ENCODE results near the gene TBC1D24.
"Not testable (repeated sequence)": the region's sequence is repeated elsewhere in the genome, so short reads cannot be mapped to it uniquely, and the experiment has no call there.

TBC1D24 gene

GRCh38 chr16:2469399-2470233 lies 5.3 kb upstream of the TBC1D24 start:
- no peak for DNase-seq

DNA sequence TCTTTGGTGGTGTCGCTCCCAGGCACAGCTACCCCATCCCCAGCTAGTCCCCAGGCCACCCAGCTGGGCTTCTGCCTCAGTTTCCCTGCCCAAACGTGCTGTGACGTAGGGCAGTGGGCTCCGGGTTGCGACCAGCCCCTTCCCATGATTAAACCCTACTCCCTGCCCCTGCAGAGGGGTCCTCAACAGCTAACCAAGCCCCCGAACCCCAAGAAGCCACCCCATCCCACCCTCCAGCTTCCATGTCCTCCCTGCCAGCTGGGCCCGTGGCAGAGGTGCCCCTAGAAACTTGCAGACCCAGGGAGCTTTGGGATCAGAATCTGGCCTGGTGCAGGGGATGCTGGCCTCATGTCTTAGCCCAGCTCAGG lies 4.7 kb upstream of the TBC1D24 start:
- no peak for DNase-seq

GRCh38 chr16:2470603-2471015 lies 4.3 kb upstream of the TBC1D24 start:
- no peak for DNase-seq

DNA sequence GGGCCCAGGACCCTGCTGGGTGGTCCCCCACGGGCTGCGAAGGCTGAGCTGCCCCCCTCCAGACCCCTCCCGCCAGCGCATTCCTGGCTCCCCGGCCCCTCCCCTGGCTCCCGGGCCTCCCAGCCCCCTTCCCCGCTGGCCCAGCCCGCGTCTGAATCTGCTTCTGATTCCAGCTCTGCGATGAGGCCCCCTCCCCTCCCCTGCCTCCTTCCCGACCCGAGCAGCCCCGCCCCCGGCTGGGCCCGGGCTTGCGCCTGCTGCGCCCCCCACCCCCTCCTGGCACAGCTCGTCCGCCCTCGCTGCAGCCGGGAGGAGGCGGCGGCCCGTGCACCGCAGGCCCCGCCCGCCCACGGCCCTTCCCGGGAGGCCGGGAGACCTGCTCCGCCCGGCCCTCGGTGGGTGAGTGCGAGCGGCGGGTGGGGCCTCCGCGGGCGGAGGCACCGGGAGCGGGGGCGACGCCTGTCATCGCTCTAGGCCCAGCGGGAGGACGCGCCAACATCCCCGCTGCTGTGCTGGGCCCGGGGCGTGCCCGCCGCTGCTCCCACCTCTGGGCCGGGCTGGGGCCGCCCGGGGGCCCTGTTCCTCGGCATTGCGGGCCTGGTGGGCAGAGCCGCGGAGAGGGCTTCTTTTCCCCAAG lies 3.8 kb upstream of the TBC1D24 start, which contains the start of gene NTN3:
TSS of gene NTN3 (plus strand) at position 282 of the 637 bp plus-strand sequence. CDS start 405 bp downstream, outside the sequence.
- no peak for DNase-seq

DNA sequence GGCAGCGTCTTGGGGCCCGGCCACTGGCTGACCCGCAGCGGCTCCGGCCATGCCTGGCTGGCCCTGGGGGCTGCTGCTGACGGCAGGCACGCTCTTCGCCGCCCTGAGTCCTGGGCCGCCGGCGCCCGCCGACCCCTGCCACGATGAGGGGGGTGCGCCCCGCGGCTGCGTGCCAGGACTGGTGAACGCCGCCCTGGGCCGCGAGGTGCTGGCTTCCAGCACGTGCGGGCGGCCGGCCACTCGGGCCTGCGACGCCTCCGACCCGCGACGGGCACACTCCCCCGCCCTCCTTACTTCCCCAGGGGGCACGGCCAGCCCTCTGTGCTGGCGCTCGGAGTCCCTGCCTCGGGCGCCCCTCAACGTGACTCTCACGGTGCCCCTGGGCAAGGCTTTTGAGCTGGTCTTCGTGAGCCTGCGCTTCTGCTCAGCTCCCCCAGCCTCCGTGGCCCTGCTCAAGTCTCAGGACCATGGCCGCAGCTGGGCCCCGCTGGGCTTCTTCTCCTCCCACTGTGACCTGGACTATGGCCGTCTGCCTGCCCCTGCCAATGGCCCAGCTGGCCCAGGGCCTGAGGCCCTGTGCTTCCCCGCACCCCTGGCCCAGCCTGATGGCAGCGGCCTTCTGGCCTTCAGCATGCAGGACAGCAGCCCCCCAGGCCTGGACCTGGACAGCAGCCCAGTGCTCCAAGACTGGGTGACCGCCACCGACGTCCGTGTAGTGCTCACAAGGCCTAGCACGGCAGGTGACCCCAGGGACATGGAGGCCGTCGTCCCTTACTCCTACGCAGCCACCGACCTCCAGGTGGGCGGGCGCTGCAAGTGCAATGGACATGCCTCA lies 3.1 kb upstream of the TBC1D24 start:
- DNase-seq, result no peak

DNA sequence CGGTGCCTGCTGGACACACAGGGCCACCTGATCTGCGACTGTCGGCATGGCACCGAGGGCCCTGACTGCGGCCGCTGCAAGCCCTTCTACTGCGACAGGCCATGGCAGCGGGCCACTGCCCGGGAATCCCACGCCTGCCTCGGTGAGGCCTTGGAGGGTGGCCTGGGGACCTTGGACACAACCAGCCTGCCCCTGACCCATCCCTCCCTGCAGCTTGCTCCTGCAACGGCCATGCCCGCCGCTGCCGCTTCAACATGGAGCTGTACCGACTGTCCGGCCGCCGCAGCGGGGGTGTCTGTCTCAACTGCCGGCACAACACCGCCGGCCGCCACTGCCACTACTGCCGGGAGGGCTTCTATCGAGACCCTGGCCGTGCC lies 2.5 kb upstream of the TBC1D24 start:
- no peak for DNase-seq

DNA sequence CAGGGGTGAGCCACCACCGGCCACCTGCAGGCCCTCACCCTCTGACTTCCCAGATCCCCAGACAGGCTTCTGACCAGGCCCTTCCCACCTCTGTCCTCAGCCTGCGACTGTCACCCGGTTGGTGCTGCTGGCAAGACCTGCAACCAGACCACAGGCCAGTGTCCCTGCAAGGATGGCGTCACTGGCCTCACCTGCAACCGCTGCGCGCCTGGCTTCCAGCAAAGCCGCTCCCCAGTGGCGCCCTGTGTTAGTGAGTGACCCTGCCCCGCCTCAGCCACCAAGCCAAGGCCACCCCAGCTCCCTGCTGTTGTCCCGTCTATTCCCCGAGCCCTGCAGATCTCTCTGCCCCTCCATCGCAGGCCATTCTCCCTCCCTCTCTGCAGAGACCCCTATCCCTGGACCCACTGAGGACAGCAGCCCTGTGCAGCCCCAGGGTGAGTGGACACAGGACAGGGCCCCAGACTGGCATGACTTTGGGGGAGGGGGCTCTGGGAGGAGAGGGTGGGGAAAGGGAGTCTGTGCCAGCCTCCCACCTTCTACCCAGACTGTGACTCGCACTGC lies 2.0 kb upstream of the TBC1D24 start:
- DNase-seq, result no peak

GRCh38 chr16:2473446-2473926 lies 1.4 kb upstream of the TBC1D24 start:
- no peak for DNase-seq

GRCh38 chr16:2473999-2474876 lies 689 bp upstream of the TBC1D24 start:
- peak; percentile 63 for DNase-seq

DNA sequence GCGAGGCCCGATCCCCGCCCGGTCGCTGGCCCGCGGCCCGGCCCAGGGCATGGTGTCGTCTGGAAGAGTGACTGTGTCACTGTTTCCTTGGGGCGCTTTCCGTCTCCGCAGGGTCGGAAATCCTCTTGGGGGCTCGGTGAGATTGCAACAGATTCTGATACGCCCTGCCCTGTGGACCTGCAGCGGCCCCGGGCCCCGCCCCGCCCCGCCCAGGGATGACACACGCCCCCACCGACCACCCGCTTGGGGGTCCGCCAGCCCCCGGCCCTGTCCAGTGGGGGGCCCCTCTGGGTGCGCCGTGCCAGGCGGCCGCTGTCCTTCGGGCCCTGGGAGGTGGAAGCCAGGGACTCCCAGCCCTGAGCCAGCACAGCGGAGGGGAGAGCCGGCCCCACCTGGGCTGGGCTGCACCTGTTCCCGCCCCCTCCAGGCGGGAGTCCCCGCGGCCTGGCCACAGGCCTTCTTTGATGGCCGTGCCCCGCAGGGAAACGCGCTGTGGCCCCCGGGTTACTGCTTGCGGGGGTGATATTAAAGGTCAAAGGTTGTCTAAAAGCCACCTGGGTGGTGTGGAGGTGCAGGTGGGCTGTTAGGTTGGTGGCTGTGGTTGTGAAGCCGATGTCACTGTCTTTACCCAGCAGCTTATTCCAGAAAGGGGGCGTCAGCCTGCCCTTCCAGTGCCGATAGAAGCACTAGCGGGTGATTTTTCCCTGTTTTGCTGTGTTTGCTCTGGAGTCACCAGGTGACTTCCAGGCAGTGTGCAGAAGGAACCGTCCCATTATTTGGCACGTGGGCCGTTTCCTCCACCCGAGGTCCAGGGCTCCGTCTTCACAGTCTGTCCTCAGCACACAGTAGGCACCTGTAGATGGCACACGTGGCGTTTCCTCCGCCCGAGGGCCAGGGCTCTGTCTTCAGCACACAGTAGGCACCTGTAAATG lies 752 bp downstream of the TBC1D24 start:
- DNase-seq, result no peak

DNA sequence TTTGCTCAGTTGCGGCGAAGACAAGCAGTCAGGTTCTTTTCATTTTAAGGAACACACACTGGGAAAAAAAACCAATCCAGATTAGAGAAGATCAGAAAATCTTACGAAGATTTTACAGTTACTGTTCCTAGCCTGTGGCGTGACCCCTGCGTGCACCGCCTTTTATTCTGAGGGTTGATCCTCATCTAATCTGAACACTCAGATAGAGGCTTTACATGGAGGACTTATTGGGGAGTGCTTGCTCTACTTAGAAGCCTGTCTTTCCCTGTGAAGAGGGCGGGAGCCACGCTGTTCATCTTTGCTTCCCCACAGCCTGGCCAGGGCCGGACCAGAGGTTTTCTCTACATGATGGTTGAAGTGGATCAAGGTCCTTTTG lies 1.4 kb downstream of the TBC1D24 start:
- DNase-seq, result no peak

GRCh38 chr16:2476741-2477140 lies 1.8 kb downstream of the TBC1D24 start:
- DNase-seq, result no peak

DNA sequence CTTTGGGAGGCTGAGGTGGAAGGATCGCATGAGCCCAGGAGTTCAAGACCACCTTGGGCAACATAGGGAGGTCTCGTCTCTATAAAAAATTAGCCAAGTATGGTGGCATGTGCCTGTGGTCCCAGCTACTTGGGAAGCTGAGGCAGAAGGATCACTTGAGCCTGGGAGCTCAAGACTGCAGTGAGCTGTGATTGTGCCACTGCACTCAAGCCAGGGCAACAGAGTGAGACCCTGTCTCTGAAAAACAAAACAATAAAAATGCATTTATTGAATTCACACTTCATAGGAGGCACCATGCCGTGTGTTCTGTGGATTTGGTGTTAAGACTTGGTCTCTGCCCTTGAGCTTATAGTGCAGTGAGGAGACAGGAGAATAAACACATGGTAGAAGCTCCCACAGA lies 2.4 kb downstream of the TBC1D24 start:
- no peak for DNase-seq

DNA sequence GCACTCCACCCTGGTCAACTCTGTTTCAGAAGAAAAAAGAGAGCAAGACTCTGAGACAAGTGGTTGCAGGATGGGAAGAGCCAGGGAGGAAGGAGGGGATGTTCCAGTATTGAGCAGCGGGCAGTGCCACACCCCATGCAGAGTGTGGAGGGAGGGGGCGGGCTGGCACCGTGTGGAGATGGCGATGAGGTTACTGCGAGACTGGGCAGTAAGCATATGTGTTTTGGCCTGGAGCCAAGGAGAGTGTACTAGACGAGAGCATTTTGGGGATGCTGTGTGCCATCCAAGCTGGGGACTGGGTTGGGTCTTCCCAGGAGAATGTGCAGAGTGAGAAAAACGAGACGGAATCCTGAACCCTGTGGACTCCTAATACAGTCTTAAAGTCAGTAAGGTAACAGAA lies 3.4 kb downstream of the TBC1D24 start:
- no peak for DNase-seq

GRCh38 chr16:2479996-2480395 lies 5.1 kb downstream of the TBC1D24 start:
- DNase-seq, result not testable (repeated sequence)

DNA sequence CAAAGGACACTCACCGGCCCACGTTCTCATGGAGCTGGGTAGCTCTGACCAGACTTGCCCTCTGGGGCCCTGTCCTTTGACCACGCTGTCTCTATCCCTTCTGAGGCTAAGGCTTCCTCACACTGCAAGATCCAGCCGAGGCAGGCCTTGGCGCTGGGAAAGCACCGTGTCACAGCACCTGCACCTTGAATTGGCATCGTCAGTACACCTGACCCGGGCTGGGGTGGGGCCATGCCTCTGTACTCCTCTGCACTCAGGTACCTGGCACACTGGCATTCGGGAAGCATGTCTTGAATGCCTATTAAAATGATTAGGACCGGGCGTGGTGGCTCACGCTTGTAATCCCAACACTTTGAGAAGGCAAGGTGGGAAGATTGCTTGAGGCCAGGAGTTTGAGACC lies 6.0 kb downstream of the TBC1D24 start:
- DNase-seq, result no peak

GRCh38 chr16:2481676-2482075 lies 6.7 kb downstream of the TBC1D24 start:
- DNase-seq, result no peak

DNA sequence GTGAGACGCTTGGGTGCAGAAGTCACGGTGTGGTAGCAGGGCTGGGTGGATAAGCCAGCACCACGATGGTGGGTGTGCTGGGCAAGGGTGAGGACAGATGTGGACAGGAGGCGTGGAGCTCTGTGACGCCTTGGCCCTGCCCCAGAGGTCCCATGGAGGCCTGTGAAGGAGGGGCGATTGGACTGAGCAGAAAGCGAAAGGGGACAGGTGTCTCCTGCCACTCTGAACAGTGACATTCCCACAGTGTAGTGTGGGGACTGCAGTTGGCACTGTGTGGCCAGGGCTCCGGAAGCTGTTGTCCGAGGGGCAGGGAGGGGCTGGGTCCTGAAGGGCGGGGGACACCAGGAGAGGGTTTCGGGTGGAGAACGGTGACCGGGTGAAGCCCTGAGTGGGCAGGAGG lies 7.3 kb downstream of the TBC1D24 start:
- no peak for DNase-seq

DNA sequence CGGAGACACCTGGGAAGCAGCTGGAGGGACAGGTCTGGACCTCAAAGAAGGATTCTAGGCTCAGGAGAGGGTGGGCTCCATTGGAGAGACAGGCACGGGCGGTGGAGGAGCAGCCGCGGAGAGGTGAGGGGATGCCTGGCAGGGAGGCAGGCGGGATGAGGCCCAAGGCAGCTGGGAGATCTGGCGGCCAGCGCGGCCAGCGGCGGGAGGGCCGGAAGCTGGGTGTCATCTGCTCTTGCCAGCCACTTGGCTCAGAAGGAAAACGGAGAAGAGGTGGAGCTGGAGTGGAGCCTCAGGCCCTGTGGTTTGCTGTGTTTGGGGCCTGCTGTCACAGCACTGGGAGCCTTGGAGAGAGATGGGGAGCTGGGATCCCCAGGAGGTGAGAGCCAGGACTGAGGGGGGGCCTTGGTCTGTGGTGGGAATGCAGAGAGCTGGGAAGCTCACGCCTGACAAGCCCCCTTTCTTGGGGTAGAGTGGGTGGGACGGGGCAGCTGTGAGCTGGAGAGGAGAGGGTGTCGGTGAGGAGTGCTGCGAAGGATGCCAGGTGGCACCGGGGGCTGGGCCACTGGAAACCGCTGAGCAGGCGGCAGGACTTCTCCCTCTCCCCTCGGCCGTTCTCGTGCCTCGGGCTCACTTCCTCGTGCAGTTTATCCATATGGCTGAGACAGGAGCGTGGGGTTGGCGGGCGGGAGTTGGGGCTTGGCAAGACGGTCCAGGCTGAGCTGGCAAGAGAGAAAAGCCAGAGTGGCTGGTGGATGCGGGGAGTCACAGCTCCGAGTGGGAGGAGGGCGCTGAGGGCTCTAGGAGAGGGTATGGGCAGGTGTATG lies 8.0 kb downstream of the TBC1D24 start:
- no peak for DNase-seq

Data from stimulated activated CD4-positive, alpha-beta T cell treated with anti-CD3 and anti-CD28 coated beads, Interleukin-4, amount 100 ng/mL, for 1 hour (primary cell).